ENCODE data around the gene XPNPEP1. TPM values are rescaled to one million over a fixed set of nuclear protein-coding genes. Genes with fewer than 3 reads are reported as not detected.
A peak's percentile ranks its signal among the peaks of the same experiment; 100 is the strongest.

XPNPEP1 gene
- total and polyA plus RNA-seq, 8 donors = 34.1 to 112 (median 72.8) TPM

DNA sequence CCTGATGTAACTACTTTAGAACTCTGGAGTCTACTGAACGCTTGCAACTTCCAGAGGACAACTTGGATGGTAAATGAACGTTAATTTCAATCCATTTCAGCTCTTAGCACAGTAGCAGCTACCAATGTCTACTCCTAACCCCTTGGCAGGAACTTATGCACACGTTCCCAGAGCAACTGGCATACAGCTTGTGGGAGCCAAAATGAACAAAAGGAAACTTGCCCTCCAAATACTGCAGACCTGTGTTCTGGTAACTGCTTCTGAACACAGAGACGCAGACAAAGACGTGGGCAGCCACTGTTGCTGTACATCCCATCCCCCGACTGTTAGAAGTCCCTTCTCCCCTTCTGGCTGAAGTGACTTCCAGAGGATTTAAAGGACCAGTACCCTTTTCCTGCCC, 61.3 kb downstream of the XPNPEP1 start:
- H3K27ac ChIP-seq = no peak overlapping the region
- 64 to 69% methylated on average over 6 of the region's 6 CpGs for WGBS, 2 donors
- no peaks in the 10 kb centered on the region for H3K27me3 ChIP-seq
- FAIRE-seq = no peak
- TF ChIP-seq, protein P1, sequence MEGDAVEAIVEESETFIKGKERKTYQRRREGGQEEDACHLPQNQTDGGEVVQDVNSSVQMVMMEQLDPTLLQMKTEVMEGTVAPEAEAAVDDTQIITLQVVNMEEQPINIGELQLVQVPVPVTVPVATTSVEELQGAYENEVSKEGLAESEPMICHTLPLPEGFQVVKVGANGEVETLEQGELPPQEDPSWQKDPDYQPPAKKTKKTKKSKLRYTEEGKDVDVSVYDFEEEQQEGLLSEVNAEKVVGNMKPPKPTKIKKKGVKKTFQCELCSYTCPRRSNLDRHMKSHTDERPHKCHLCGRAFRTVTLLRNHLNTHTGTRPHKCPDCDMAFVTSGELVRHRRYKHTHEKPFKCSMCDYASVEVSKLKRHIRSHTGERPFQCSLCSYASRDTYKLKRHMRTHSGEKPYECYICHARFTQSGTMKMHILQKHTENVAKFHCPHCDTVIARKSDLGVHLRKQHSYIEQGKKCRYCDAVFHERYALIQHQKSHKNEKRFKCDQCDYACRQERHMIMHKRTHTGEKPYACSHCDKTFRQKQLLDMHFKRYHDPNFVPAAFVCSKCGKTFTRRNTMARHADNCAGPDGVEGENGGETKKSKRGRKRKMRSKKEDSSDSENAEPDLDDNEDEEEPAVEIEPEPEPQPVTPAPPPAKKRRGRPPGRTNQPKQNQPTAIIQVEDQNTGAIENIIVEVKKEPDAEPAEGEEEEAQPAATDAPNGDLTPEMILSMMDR (IDR thresholded peaks at IDR 0.05) = no peak
- DNase-seq = no peak
- H3K4me1 ChIP-seq = peaks cover 0 to 2% (median 2%) of the 10 kb centered on the region in 3 donors
- H3K9me3 ChIP-seq = no peaks in the 10 kb centered on the region
- no peak overlapping the region for H3K4me3 ChIP-seq
- peaks cover 4 to 28% (median 23%) of the 10 kb centered on the region in 3 donors for H3K36me3 ChIP-seq
- ATAC-seq = no peak
- intact Hi-C loops (cut with DNase I) = no loop called here

DNA sequence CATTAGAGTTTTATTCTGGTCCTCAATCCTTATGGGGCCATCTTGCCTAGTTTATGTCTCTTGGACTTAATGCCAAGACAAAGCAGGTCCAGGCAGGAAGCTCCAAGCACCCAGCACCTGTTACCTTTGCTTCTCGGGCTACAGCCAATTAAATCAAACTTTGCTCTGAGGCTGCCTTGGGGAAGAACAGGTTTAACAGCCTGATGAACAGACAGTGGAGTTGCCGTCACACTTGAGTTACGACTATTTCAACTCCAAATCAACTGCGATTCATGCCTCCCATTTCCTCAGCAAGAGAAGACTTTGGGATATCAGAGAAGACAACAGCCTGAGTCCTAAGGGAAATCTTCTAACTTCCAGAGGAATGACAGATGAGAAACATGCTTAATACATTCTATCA, 62.2 kb downstream of the XPNPEP1 start:
- DNase-seq (no peak), FAIRE-seq (no peak), ATAC-seq (peak in 1 of 4 donors; percentile 20)
- Histone ChIP-seq H3K4me1 (no peaks in the 10 kb centered on the region), H3K27ac (no peak overlapping the region), H3K4me3 (no peak overlapping the region), H3K27me3 (no peaks in the 10 kb centered on the region), H3K9me3 (no peaks in the 10 kb centered on the region), H3K36me3 (peaks cover 4 to 21% (median 21%) of the 10 kb centered on the region in 3 donors)
- TF ChIP-seq, protein P1 (IDR thresholded peaks at IDR 0.05) = no peak
- 73 to 78% methylated on average over 4 of the region's 4 CpGs for WGBS, 2 donors
- intact Hi-C loops (cut with DNase I) = no loop called here

DNA sequence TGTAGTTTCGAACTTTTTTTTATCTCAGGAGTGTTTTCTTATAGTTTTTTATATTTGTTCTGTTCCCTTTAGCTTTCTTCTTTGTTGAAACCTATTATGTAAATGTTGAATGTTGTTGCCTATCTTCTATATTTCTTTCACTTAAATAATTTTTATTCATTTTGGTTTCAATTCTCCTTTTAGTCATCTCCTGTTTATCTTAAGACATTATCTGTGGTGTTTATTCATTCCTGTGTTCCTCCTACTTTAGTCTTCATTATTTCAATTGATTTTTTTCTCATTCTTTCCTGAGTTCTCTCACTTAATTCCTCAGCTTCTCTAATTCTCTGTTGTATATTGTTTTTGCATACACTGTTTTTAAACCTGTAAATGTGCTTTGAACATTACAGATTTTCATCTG, 64.1 kb downstream of the XPNPEP1 start:
- Histone ChIP-seq H3K4me3 (no peak overlapping the region), H3K36me3 (peaks cover 0 to 5% (median 4%) of the 10 kb centered on the region in 3 donors), H3K27ac (no peak overlapping the region), H3K9me3 (no peaks in the 10 kb centered on the region), H3K27me3 (no peaks in the 10 kb centered on the region), H3K4me1 (no peaks in the 10 kb centered on the region)
- DNase-seq = no peak
- intact Hi-C loops (cut with DNase I) = no loop called here
- 93 to 95% methylated on average over 1 of the region's 1 CpG for WGBS, 2 donors
- TF ChIP-seq, protein P1 (IDR thresholded peaks at IDR 0.05) = no peak
- FAIRE-seq = no peak
- no peak for ATAC-seq

DNA sequence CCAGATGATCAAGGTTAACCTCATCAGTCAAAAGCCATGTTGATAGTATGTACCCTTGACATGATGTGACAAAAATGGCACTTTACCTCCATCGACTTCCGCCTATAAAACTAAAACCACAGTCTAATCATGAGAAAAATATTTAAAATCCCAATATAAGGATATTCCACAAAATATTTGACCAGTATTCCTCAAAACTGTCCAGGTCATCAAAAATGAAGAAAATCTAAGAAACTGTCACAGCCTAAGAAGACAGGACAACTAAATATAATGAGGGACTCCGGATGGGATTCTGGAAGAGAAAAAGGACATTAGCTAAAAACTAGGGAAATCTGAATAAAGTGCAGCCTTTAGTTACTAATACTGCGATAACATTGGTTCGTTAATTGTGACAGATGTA, 67.6 kb downstream of the XPNPEP1 start:
- Histone ChIP-seq H3K36me3 (no peaks in the 10 kb centered on the region), H3K27ac (no peak overlapping the region), H3K4me1 (no peaks in the 10 kb centered on the region), H3K27me3 (no peaks in the 10 kb centered on the region), H3K9me3 (no peaks in the 10 kb centered on the region), H3K4me3 (no peak overlapping the region)
- TF ChIP-seq, protein P1 (IDR thresholded peaks at IDR 0.05) = no peak
- DNase-seq (no peak), FAIRE-seq (no peak), ATAC-seq (no peak)
- WGBS, 2 donors = 84 to 89% methylated on average over 5 of the region's 5 CpGs
- intact Hi-C loops (cut with DNase I) = no loop called here

DNA sequence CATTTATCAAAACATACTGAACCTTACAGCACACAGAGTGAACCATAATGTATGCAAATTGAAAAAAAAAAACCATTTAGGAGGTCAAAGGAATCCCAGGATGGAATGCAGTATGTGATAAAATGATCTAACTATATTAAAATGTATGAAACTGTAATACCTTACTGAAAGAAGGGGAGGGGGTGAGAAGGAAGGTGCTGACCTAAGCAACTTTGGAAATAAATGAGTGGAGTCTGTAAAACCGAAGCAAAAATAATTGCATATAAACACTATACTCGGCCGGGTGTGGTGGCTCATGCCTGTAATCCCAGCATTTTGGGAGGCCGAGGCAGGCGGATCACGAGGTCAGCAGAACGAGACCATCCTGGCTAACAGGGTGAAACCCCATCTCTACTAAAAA, 69.4 kb downstream of the XPNPEP1 start:
- TF ChIP-seq, protein P1 (IDR thresholded peaks at IDR 0.05) = no peak
- intact Hi-C loops (cut with DNase I) = no loop called here
- Histone ChIP-seq H3K4me1 (no peaks in the 10 kb centered on the region), H3K9me3 (no peaks in the 10 kb centered on the region), H3K27me3 (no peaks in the 10 kb centered on the region), H3K4me3 (no peak overlapping the region), H3K27ac (no peak overlapping the region), H3K36me3 (no peaks in the 10 kb centered on the region)
- DNase-seq (no peak), ATAC-seq (no peak), FAIRE-seq (no peak)
- 84 to 88% methylated on average over 7 of the region's 7 CpGs for WGBS, 2 donors
